GM21576 (cell line): Measurements from ENCODE around the gene MAP4K3.

ENCODE experiments used
- ATAC-seq: cut with Tn5 transposase; IDR thresholded peaks from one replicate; pipeline ENCODE4 v1.9.1; 2021; ENCODE audit warnings: mild to moderate bottlenecking, moderate library complexity; ENCODE audit not compliant: unreplicated experiment

MAP4K3 gene

GRCh38 chr2:39311469-39311868 is 125.6 kb downstream of the MAP4K3 start:
- no peak for ATAC-seq

GRCh38 chr2:39308778-39309177 is 128.3 kb downstream of the MAP4K3 start:
- no peak for ATAC-seq

DNA sequence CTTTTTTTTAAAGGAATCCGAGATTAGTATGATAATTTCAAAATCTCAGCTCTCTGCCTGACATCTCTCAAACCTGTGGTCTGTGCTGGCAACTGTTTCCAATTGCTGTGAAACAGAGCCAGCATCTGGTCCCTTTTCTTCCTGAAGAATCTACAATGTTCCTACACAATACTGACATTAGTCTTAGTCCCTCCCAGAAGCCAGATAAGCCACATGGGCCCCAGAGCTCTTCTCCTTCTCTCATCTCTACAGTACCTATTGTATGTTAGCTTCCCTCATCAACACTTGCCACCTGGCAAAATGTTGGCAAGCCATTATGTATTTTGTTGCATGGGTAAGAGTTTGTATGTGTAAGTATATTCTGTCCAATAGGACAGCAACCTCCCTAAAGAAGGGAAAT is 130.5 kb downstream of the MAP4K3 start:
- no peak for ATAC-seq

DNA sequence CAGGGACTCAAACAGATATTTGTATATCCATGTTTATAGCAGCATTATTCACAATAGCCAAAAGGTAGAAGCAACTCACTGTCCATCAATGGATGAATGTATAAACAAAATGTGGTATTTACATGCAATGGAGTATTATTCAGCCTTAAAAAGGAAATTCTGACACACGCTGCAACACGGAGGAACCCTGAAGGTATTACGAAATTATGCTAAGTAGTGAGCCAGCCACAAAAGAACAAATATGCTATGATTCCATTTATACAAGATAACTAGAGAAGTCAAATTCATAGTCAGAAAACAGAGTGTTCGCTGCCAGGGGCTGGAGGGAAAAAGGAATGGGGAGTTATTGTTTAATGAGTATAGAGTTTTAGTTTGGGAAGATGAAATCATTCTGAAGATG is 132.4 kb downstream of the MAP4K3 start:
- ATAC-seq: no peak

DNA sequence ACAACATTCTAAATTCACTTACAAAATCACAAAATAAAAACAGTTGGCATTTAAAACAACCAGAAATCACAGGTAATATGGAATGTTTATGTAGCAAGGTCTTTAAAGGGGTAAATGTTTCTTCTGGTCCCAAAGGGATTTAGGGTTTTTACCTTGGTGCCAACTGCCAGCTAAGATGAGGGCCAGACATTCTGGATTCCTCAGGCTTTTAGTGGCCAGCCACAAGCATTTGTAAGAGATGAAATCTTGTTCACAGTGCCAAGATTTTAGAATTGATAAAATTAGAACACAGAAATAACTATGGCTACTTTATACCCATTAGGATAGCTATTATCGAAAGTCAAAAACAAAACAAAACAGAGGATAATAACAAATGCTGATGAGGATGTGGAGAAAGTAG is 132.9 kb downstream of the MAP4K3 start:
- no peak for ATAC-seq

- ATAC-seq: no peak
Measured at GRCh38 chr2:39301352-39301751, 135.7 kb downstream of the MAP4K3 start.

DNA sequence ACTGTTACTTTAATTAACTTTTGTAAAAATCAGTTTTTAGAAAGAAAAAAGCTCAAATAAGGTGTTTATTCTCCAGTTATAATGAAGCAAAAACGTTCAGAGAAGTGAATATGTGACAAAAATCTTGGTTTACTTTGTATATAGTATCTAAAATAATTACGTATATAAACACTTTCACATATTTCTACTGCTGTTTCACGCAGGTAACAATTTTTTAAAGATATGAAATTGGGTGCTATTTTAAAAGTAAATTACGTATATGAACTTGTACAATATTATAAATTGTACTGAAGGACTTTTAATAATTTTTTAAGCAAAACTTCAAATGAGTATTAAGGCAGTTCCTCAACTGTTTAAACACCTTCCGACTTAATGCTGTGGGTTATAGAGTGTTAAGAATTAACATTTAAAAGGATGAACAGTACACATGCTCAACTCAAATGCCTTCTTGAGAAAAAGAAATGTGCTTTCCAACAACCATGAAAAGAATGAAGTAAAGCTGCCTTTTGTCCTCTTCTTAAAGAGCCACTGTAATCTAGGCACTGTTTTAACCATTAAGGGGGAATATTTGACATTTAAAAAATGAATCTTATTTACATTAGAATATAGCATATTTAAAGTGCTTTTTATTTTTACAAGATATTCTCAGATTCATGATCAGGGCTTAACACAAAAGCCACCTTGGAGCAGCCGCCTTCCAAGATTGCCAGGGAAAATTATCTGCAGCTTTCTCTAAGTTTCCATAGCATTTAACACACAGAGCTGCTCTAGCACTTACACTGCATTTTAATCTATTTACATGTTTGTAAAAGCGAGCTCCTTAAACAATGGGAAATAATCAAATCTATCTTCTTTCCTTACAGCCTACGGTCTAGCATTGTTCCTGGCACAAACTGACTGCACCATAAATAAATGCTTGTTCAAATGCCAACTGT is 136.8 kb downstream of the MAP4K3 start:
- no peak for ATAC-seq

- no peak for ATAC-seq
Measured at GRCh38 chr2:39290433-39290832, 146.7 kb downstream of the MAP4K3 start.

DNA sequence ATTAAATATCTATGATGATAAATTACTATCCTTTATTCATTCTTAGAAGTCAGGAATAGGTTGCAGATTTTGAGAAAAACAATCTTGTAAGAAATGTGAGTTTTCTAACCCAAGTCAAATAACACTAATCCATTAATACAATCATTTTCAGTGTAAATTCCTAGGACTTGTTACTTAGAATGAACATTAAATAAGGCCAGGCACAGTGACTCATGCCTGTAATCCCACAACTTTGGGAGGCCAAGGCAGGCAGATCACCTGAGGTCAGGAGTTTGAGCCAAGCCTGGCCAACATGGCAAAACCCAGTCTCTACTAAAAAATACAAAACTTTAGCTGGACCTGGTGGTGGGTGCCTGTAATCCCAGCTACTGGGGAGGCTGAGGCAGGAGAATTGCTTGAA is 147.5 kb downstream of the MAP4K3 start:
- ATAC-seq: no peak

GRCh38 chr2:39283561-39283960 is 153.5 kb downstream of the MAP4K3 start:
- no peak for ATAC-seq

GRCh38 chr2:39281391-39281790 is 155.7 kb downstream of the MAP4K3 start:
- no peak for ATAC-seq

GRCh38 chr2:39275016-39275415 is 162.1 kb downstream of the MAP4K3 start:
- no peak for ATAC-seq

DNA sequence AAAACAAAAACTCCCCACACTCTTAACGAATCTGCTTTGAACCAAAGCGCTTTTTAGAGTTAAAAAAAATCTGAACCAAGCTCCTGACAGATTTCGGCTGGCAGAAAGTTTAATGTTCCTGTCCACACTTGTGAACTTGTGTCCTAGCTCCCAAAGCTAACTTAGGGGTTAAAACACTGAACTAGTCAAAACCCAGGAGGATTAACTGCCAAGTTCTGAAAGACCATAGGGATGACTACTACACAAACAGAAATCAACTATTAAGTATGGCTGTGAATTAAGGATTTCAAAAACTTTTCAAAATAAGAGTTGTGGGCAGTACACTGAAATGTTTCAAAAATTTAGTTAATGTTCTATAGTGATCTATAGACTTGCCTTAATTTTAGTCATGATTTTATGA is 167.1 kb downstream of the MAP4K3 start:
- no peak for ATAC-seq

DNA sequence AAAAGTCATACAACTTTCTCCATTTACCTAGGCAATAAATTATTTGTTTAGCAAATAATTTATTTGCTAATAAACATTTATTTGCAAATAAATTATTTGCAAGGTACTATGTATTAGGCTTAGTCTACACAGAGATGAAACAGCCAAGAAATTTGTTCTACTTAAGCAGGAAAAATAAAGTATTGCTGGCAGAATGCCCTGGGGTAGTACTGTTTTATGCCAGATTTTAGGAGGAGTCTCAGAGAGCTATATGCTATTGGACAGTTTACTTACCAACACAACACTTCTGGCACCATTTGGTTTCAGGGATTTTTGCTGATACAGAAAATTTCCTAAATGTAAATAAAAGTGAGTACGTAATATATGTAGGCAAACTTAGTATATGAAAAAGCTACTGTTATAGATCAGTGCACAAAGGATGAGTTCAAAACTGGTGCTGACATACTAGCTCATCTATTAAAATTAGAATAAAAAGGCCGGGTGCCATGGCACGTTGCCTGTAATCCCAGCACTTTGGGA is 170.1 kb downstream of the MAP4K3 start:
- ATAC-seq: no peak

- peak; percentile 75 for ATAC-seq
Measured at GRCh38 chr2:39266139-39266805, 170.8 kb downstream of the MAP4K3 start.

DNA sequence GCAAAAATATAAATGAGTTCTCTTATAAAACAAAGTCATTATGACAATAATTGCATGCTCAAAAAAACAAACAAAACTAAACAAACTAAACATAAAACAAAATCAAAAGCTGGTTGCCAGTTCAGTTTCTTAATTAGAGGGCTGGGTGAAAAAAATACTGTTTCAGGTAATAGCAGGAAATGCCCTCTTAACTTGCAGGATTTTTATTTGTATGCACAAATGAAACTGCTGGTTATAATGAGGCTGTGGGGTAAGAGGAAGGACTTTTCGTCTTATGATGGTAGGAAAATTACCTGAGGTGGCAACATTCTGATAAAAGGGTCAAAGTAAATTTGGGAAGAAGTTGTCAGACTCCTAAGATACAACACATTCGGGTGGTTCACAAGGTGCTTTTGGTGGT is 171.8 kb downstream of the MAP4K3 start:
- ATAC-seq: no peak

- peak; percentile 78 for ATAC-seq
Measured at GRCh38 chr2:39264733-39265132, 172.4 kb downstream of the MAP4K3 start.

DNA sequence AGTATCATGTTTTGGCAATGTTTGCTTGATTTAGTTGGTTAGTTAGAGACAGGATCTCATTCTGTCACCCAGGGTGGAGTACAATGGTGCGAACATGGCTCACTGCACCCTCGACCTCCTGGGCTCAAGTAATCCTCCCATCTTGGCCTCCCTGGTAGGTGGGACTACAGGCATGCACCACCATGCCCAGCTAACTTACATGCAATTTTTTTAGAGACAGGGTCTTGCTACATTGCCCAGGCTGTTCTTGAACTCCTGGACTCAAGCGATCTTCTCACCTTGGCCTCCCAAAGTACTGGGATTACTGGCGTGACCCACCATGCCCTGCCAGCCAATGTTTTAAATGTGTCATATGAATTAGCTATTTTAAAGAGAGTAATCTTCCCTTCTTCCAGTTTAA is 177.0 kb downstream of the MAP4K3 start:
- ATAC-seq: no peak

DNA sequence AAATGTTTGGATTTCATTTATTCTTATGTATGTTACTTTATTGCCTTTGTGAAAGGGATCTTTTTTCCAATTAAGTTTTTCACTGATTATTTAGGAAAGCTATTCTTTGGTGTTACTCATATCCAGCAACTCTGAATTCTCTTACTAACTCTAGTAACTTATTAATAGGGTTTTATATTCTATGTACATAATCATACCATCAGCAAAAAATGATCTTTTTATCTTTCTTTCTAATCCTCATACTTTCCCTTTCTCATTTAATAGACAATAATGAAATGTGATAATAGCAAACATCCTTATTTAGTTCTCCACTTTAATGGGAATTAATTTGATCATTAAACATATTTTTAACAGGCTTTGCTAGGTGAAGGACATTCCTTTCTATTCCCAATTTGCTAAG is 181.0 kb downstream of the MAP4K3 start:
- no peak for ATAC-seq

- no peak for ATAC-seq
Measured at GRCh38 chr2:39252888-39253518, 184.1 kb downstream of the MAP4K3 start.

- ATAC-seq: no peak
Measured at GRCh38 chr2:39247512-39248043, 189.5 kb downstream of the MAP4K3 start.
